Measurements from ENCODE around the gene ZIC1. TPM values are rescaled to one million over a fixed set of nuclear protein-coding genes. Genes with fewer than 3 reads are reported as not detected.

The ZIC1 gene
- total RNA-seq, 4 donors from 2014 or later = 3.9 TPM; not detected in 3

GRCh38 chr3:147395899-147396711 lies 13.1 kb upstream of the ZIC1 start:
- no peak for TF ChIP-seq POLR2AphosphoS5 (IDR thresholded peaks at IDR 0.05)
- TF ChIP-seq, protein P1, sequence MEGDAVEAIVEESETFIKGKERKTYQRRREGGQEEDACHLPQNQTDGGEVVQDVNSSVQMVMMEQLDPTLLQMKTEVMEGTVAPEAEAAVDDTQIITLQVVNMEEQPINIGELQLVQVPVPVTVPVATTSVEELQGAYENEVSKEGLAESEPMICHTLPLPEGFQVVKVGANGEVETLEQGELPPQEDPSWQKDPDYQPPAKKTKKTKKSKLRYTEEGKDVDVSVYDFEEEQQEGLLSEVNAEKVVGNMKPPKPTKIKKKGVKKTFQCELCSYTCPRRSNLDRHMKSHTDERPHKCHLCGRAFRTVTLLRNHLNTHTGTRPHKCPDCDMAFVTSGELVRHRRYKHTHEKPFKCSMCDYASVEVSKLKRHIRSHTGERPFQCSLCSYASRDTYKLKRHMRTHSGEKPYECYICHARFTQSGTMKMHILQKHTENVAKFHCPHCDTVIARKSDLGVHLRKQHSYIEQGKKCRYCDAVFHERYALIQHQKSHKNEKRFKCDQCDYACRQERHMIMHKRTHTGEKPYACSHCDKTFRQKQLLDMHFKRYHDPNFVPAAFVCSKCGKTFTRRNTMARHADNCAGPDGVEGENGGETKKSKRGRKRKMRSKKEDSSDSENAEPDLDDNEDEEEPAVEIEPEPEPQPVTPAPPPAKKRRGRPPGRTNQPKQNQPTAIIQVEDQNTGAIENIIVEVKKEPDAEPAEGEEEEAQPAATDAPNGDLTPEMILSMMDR (IDR thresholded peaks at IDR 0.05) = no peak
- TF ChIP-seq EP300 (IDR thresholded peaks at IDR 0.05) = no peak
- no peak for TF ChIP-seq POLR2A (IDR thresholded peaks at IDR 0.05)
- Histone ChIP-seq H3K27me3 (peaks cover 100% of the 10 kb centered on the region), H3K9me3 (no peaks in the 10 kb centered on the region), H3K27ac (no peak overlapping the region), H3K36me3 (no peaks in the 10 kb centered on the region), H3K4me1 (peaks cover 50% of the 10 kb centered on the region), H3K4me3 (no peak overlapping the region)
- 13% methylated on average over 6 of the region's 65 CpGs for WGBS
- DNase-seq (ENCODE audit: low spot score in 2 of 2) = no peak

DNA sequence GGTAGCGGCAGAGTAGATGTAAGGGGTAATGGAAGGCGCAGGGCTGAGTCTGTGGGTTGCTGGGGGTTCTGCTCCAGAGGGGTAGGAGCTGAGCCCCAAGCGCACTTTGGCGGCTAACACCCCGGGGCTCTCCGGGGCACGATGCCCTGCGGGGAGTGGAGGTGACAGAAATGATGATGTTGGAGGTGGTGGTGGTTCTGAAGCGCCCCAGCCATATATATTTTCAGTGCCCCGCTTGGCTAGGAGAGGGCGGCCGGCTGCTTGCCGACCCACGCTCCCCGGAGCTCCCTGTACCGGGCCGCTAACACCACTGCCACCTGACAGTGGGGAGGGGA lies 12.5 kb upstream of the ZIC1 start:
- Histone ChIP-seq H3K27me3 (peaks cover 100% of the 10 kb centered on the region), H3K4me1 (peaks cover 45% of the 10 kb centered on the region), H3K9me3 (no peaks in the 10 kb centered on the region), H3K36me3 (no peaks in the 10 kb centered on the region), H3K4me3 (no peak overlapping the region), H3K27ac (no peak overlapping the region)
- no peak for DNase-seq (ENCODE audit: low spot score in 2 of 2)
- TF ChIP-seq EP300 (IDR thresholded peaks at IDR 0.05) = no peak
- TF ChIP-seq, protein P1 (IDR thresholded peaks at IDR 0.05) = no peak
- TF ChIP-seq POLR2A (IDR thresholded peaks at IDR 0.05) = no peak
- no peak for TF ChIP-seq POLR2AphosphoS5 (IDR thresholded peaks at IDR 0.05)
- 5% methylated on average over 17 of the region's 17 CpGs for WGBS

DNA sequence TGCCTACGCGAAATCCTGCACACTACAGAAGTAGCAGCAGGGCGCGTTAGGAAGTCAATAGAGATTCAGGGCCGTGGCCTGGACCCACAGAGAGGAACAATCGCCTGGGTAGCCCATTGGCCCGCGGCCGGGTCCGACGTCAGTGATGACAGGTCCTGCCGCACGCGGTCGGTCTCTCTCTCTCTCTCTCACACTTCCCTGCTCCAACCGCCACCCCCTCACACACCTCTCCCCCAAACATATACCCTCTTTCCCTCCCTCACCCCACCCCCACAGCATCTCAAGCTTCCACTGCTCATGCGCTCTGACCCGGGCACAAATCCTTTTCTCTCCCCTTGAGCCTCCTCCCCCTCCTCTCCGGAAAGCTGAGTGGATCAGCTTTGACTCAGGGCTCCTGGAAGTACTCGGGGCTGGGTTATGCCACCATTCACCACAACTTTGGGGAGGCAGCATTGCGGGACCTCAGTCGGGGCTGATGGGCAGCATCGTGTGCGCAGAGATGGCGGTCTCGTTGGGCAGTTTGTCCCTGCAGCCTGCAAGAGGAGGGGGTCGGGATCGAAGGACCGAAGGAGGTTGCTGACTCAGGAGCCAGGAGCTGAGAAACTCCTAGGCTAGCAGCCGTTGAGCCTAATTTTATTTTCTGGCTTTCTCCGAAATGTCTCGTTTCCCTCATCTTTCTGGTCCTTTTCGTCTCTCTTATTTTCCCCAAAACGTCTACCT lies 11.8 kb upstream of the ZIC1 start:
- peaks cover 39% of the 10 kb centered on the region for H3K4me1 ChIP-seq
- H3K27me3 ChIP-seq = peaks cover 100% of the 10 kb centered on the region
- no peak overlapping the region for H3K4me3 ChIP-seq
- TF ChIP-seq, protein P1 (IDR thresholded peaks at IDR 0.05) = no peak
- no peak for TF ChIP-seq POLR2AphosphoS5 (IDR thresholded peaks at IDR 0.05)
- TF ChIP-seq POLR2A (IDR thresholded peaks at IDR 0.05) = no peak
- TF ChIP-seq EP300 (IDR thresholded peaks at IDR 0.05) = no peak
- no peak overlapping the region for H3K27ac ChIP-seq
- DNase-seq (ENCODE audit: low spot score in 2 of 2) = no peak
- no peaks in the 10 kb centered on the region for H3K36me3 ChIP-seq
- 11% methylated on average over 32 of the region's 34 CpGs for WGBS
- no peaks in the 10 kb centered on the region for H3K9me3 ChIP-seq

- Histone ChIP-seq H3K4me1 (peaks cover 31% of the 10 kb centered on the region), H3K9me3 (no peaks in the 10 kb centered on the region), H3K4me3 (no peak overlapping the region), H3K27ac (no peak overlapping the region), H3K36me3 (no peaks in the 10 kb centered on the region), H3K27me3 (peaks cover 100% of the 10 kb centered on the region)
- DNase-seq (ENCODE audit: low spot score in 2 of 2) = no peak
- TF ChIP-seq POLR2AphosphoS5 (IDR thresholded peaks at IDR 0.05) (no peak), POLR2A (IDR thresholded peaks at IDR 0.05) (no peak), EP300 (IDR thresholded peaks at IDR 0.05) (no peak)
- TF ChIP-seq, protein P1 (IDR thresholded peaks at IDR 0.05) = no peak
- 22% methylated on average over 36 of the region's 46 CpGs for WGBS
These were observed 11.0 kb upstream of the ZIC1 start for GRCh38 chr3:147397875-147398812.

All from suprapubic skin (tissue), 4 donors.